Sigmoid colon (tissue), 7 donors: Measurements from ENCODE around the gene ZBTB14. TPM values are rescaled to one million over a fixed set of nuclear protein-coding genes. Genes with fewer than 3 reads are reported as not detected.
A peak's percentile ranks its signal among the peaks of the same experiment; 100 is the strongest.

Experiments
- DNase-seq: peaks from one replicate; pipeline ENCODE4 v3.0.0-alpha.2; 2019
- H3K27ac ChIP-seq, 4 donors: fragments of 200-600 bp; sonication (generic); one replicate each; pipeline ENCODE4 v1.5.1; 2016 to 2019; ENCODE audit warnings: mild to moderate bottlenecking in 1 of 4
- H3K27me3 ChIP-seq, 3 donors: fragments of 200-600 bp; sonication (generic); one replicate each; pipeline ENCODE4 v1.5.1; 2019; ENCODE audit warnings: mild to moderate bottlenecking in 1 of 3
- H3K36me3 ChIP-seq, 4 donors: fragments of 200-600 bp; sonication (generic); one replicate each; pipeline ENCODE4 v1.5.1; 2016 to 2019
- H3K4me1 ChIP-seq, 4 donors: fragments of 200-600 bp; sonication (generic); one replicate each; pipeline ENCODE4 v1.5.1; 2017 to 2019
- H3K4me3 ChIP-seq, 4 donors: fragments of 200-600 bp; sonication (generic); one replicate each; pipeline ENCODE4 v1.5.1; 2017 to 2019; ENCODE audit warnings: mild to moderate bottlenecking in 2 of 4, moderate library complexity in 1 of 4
- H3K9me3 ChIP-seq, 4 donors: fragments of 200-600 bp in 3 of 4; sonication (generic) in 3 of 4; one replicate each; pipeline versions ENCODE4 v1.5.1 to v1.6.1; 2013 to 2019
- CTCF ChIP-seq, 4 experiments: fragments of 450-650 bp in 3 of 4; fragments of 200-600 bp in 1 of 4; IDR thresholded peaks; one replicate each; pipeline ENCODE4 v1.5.1; 2016 to 2019; ENCODE audit warnings: antibody characterized with exemption in 4 of 4, mild to moderate bottlenecking in 3 of 4, moderate library complexity in 2 of 4
- EP300 ChIP-seq, 4 donors: sonication (generic); formaldehyde crosslinking; IDR thresholded peaks; one replicate each; pipeline ENCODE4 v1.6.1; 2017; ENCODE audit warnings: antibody characterized with exemption in 4 of 4
- POLR2A ChIP-seq, 2 donors: fragments of 450-650 bp; IDR thresholded peaks; one replicate each; pipeline ENCODE4 v1.6.1; 2016; ENCODE audit warnings: antibody characterized with exemption in 2 of 2, mild to moderate bottlenecking in 2 of 2, moderate library complexity in 2 of 2
- POLR2AphosphoS5 ChIP-seq, 4 donors: sonication (generic); formaldehyde crosslinking; IDR thresholded peaks; one replicate each; pipeline ENCODE4 v1.6.1; 2017; ENCODE audit warnings: antibody characterized with exemption in 4 of 4
- WGBS, 2 donors: extraction: QIAGEN DNeasy Blood & Tissue Kit; methylation state at CpG; one replicate each; pipeline ENCODE4 v1.1.7; 2013; 5-methylcytosine and 5-hydroxymethylcytosine counted together
- intact Hi-C: fragments of 100-400 bp; cut with DNase I; formaldehyde crosslinking; loops from one replicate; pipeline ENCODE4 v1.15.1; 2023
- polyA plus RNA-seq, 3 donors: library from polyadenylated mRNA; stranded (reverse); fragments of 200-250 nt; gene quantifications; one replicate each; pipeline ENCODE4 v1.2.3, GENCODE V29; 2013
- total RNA-seq, 4 donors: library from RNA; depleted of rRNA; stranded (reverse); fragments of >200 nt; gene quantifications; one replicate each; pipeline ENCODE4 v1.1.0, GENCODE V29; 2016
- donor health status: healthy with polysubstance abuse.
- donor health status: Bipolar disorder and iron deficiency.
- donor health status: healthy.

Gene ZBTB14
- total and polyA plus RNA-seq, 7 donors, result 5.3 to 16.1 (median 9.9) TPM

GRCh38 chr18:5298156-5298852 lies 2.8 kb upstream of the ZBTB14 start:
- intact Hi-C loops, result loop anchor here (5.0 to 10.0 kb wide), 2 partner anchors 186 to 244 kb away; partner anchors contain the start of gene EPB41L3
- WGBS, 2 donors, result 92% methylated on average over 16 of the region's 16 CpGs
- H3K9me3 ChIP-seq, result no peaks in the 10 kb centered on the region
- no peak overlapping the region for H3K27ac ChIP-seq
- no peak overlapping the region for H3K4me3 ChIP-seq
- H3K4me1 ChIP-seq, result peaks cover 0 to 17% (median 12%) of the 10 kb centered on the region in 4 donors
- H3K27me3 ChIP-seq, result no peaks in the 10 kb centered on the region
- TF ChIP-seq CTCF (IDR thresholded peaks at IDR 0.05) (no peak), EP300 (IDR thresholded peaks at IDR 0.05) (no peak), POLR2A (IDR thresholded peaks at IDR 0.05) (no peak)
- no peaks in the 10 kb centered on the region for H3K36me3 ChIP-seq
- DNase-seq, result no peak

DNA sequence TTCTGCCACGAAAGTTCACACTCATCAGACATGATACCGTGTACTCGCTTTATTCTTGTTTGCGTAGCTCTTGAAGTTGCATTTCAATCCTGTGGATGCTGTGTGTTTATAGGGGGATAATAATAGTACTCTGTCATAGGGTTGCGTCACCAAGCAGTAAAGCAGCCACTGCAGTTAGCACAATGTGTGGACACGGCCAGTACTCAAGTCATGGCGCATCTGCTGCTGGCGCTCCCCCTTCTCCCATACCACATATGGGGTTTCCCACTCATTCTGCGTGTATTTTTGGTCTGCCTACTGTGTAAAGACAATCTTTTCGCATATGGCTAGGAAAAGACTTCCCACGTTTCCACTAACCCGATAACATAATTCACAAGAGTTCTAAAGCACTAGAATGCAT lies 2.1 kb upstream of the ZBTB14 start:
- Histone ChIP-seq H3K27ac (peak overlapping the region in 3 of 4 donors; percentile 98 to 100 (median 100)), H3K27me3 (no peaks in the 10 kb centered on the region), H3K4me1 (peaks cover 0 to 17% (median 12%) of the 10 kb centered on the region in 4 donors), H3K36me3 (no peaks in the 10 kb centered on the region), H3K4me3 (no peak overlapping the region), H3K9me3 (no peaks in the 10 kb centered on the region)
- intact Hi-C loops, result loop anchor here (5.0 to 10.0 kb wide), 2 partner anchors 187 to 245 kb away; partner anchors contain the start of gene EPB41L3
- WGBS, 2 donors, result 96% methylated on average over 12 of the region's 12 CpGs
- TF ChIP-seq POLR2AphosphoS5 (IDR thresholded peaks at IDR 0.05), result no peak
- TF ChIP-seq POLR2A (IDR thresholded peaks at IDR 0.05), result no peak
- no peak for TF ChIP-seq CTCF (IDR thresholded peaks at IDR 0.05)
- no peak for TF ChIP-seq EP300 (IDR thresholded peaks at IDR 0.05)
- no peak for DNase-seq

- Histone ChIP-seq H3K27me3 (no peaks in the 10 kb centered on the region), H3K9me3 (no peaks in the 10 kb centered on the region), H3K36me3 (peaks cover 0 to under 1% (median under 1%) of the 10 kb centered on the region in 4 donors), H3K4me3 (peak overlapping the region; percentile 83 to 96 (median 88)), H3K4me1 (peaks cover 0 to 17% (median 12%) of the 10 kb centered on the region in 4 donors), H3K27ac (peak overlapping the region; percentile 98 to 100 (median 100))
- TF ChIP-seq POLR2AphosphoS5 (IDR thresholded peaks at IDR 0.05), result peak in 3 of 4 donors; percentile 81 to 89 (median 87)
- TF ChIP-seq CTCF (IDR thresholded peaks at IDR 0.05), result no peak
- no peak for TF ChIP-seq EP300 (IDR thresholded peaks at IDR 0.05)
- peak; percentile 40 to 52 for TF ChIP-seq POLR2A (IDR thresholded peaks at IDR 0.05)
- DNase-seq, result peak; percentile 92
- intact Hi-C loops, result loop anchor here (1.0 to 10.0 kb wide), 3 partner anchors 59 to 245 kb away; partner anchors contain the start of gene EPB41L3
- 4% methylated on average over 36 of the region's 36 CpGs for WGBS, 2 donors
These were observed 1.3 kb upstream of the ZBTB14 start for GRCh38 chr18:5296706-5297320.

- peak; percentile 98 for DNase-seq
- Histone ChIP-seq H3K4me3 (peak overlapping the region; percentile 83 to 96 (median 88)), H3K9me3 (no peaks in the 10 kb centered on the region), H3K27me3 (no peaks in the 10 kb centered on the region), H3K36me3 (peaks cover 0 to 7% (median 5%) of the 10 kb centered on the region in 4 donors), H3K4me1 (peaks cover 0 to 17% (median 12%) of the 10 kb centered on the region in 4 donors), H3K27ac (peak overlapping the region; percentile 98 to 100 (median 100))
- intact Hi-C loops, result loop anchor here (1.0 to 10.0 kb wide), 4 partner anchors 58 to 1847 kb away; partner anchors contain the start of gene EPB41L3
- 0% methylated on average over 95 of the region's 95 CpGs for WGBS, 2 donors
- TF ChIP-seq CTCF (IDR thresholded peaks at IDR 0.05), result no peak
- no peak for TF ChIP-seq POLR2A (IDR thresholded peaks at IDR 0.05)
- peak in 3 of 4 donors; percentile 36 to 69 (median 60) for TF ChIP-seq POLR2AphosphoS5 (IDR thresholded peaks at IDR 0.05)
- TF ChIP-seq EP300 (IDR thresholded peaks at IDR 0.05), result peak in 1 of 4 donors; percentile 19
These were observed 617 bp upstream of the ZBTB14 start for GRCh38 chr18:5295981-5296705.
